ENCODE data around the gene CKMT2.

CKMT2 gene

GRCh38 chr5:81233080-81233634 lies at the start of gene CKMT2:
Gene CKMT2, plus strand, starts transcription at chr5:81233322. Its CDS starts 17,811 bp downstream, at chr5:81251133.
- Mint-ChIP-seq H3K27me3 (peaks cover 13% of the 10 kb centered on the region), H3K9me3 (no peaks in the 10 kb centered on the region), H3K36me3 (ENCODE audit: low read depth) (no peaks in the 10 kb centered on the region), H3K27ac (no peak within 1 kb of the TSS), H3K4me1 (ENCODE audit: low read depth) (peaks cover 6% of the 10 kb centered on the region), H3K4me3 (no peak within 1 kb of the TSS)
- intact Hi-C loops (cut with micrococcal nuclease) = no loop called here

GRCh38 chr5:81183811-81184748 lies 49.0 kb upstream of the CKMT2 start:
- Mint-ChIP-seq H3K9me3 (no peaks in the 10 kb centered on the region), H3K27me3 (no peaks in the 10 kb centered on the region), H3K4me1 (ENCODE audit: low read depth) (no peaks in the 10 kb centered on the region), H3K36me3 (ENCODE audit: low read depth) (no peaks in the 10 kb centered on the region), H3K27ac (no peak overlapping the region), H3K4me3 (no peak overlapping the region)
- intact Hi-C loops (cut with micrococcal nuclease) = no loop called here

- H3K36me3 Mint-ChIP-seq (ENCODE audit: low read depth) = no peaks in the 10 kb centered on the region
- H3K27ac Mint-ChIP-seq = no peak overlapping the region
- no peaks in the 10 kb centered on the region for H3K27me3 Mint-ChIP-seq
- intact Hi-C loops (cut with micrococcal nuclease) = no loop called here
- H3K4me1 Mint-ChIP-seq (ENCODE audit: low read depth) = no peaks in the 10 kb centered on the region
- H3K4me3 Mint-ChIP-seq = no peak overlapping the region
- no peaks in the 10 kb centered on the region for H3K9me3 Mint-ChIP-seq
These were observed 48.4 kb upstream of the CKMT2 start for GRCh38 chr5:81184749-81185110.

- no peaks in the 10 kb centered on the region for H3K36me3 Mint-ChIP-seq (ENCODE audit: low read depth)
- H3K4me1 Mint-ChIP-seq (ENCODE audit: low read depth) = no peaks in the 10 kb centered on the region
These were observed 45.2 kb upstream of the CKMT2 start for GRCh38 chr5:81187885-81188284.

GRCh38 chr5:81188962-81189361 lies 44.2 kb upstream of the CKMT2 start:
- peaks cover 7% of the 10 kb centered on the region for H3K27me3 Mint-ChIP-seq
- H3K4me3 Mint-ChIP-seq = no peak overlapping the region
- H3K36me3 Mint-ChIP-seq (ENCODE audit: low read depth) = no peaks in the 10 kb centered on the region
- H3K9me3 Mint-ChIP-seq = no peaks in the 10 kb centered on the region
- H3K27ac Mint-ChIP-seq = no peak overlapping the region
- intact Hi-C loops (cut with micrococcal nuclease) = no loop called here
- H3K4me1 Mint-ChIP-seq (ENCODE audit: low read depth) = no peaks in the 10 kb centered on the region

More at GRCh38 chr5:81187885-81188284, 45.2 kb upstream of the CKMT2 start:
- Mint-ChIP-seq H3K4me3 (no peak overlapping the region), H3K27me3 (peaks cover 3% of the 10 kb centered on the region), H3K9me3 (no peaks in the 10 kb centered on the region), H3K27ac (no peak overlapping the region)
- intact Hi-C loops (cut with micrococcal nuclease) = no loop called here

GRCh38 chr5:81189875-81190498 lies 43.1 kb upstream of the CKMT2 start:
- intact Hi-C loops (cut with micrococcal nuclease) = no loop called here
- peaks cover 15% of the 10 kb centered on the region for H3K27me3 Mint-ChIP-seq
- H3K4me1 Mint-ChIP-seq (ENCODE audit: low read depth) = peaks cover 4% of the 10 kb centered on the region
- H3K9me3 Mint-ChIP-seq = no peaks in the 10 kb centered on the region
- H3K4me3 Mint-ChIP-seq = no peak overlapping the region
- no peak overlapping the region for H3K27ac Mint-ChIP-seq
- no peaks in the 10 kb centered on the region for H3K36me3 Mint-ChIP-seq (ENCODE audit: low read depth)

- H3K27me3 Mint-ChIP-seq = peaks cover 22% of the 10 kb centered on the region
- H3K4me1 Mint-ChIP-seq (ENCODE audit: low read depth) = peaks cover 6% of the 10 kb centered on the region
- H3K36me3 Mint-ChIP-seq (ENCODE audit: low read depth) = no peaks in the 10 kb centered on the region
- no peak overlapping the region for H3K27ac Mint-ChIP-seq
- no peak overlapping the region for H3K4me3 Mint-ChIP-seq
- H3K9me3 Mint-ChIP-seq = no peaks in the 10 kb centered on the region
- intact Hi-C loops (cut with micrococcal nuclease) = no loop called here
These were observed 41.3 kb upstream of the CKMT2 start for GRCh38 chr5:81191726-81192372.

GRCh38 chr5:81192373-81192750 lies 40.8 kb upstream of the CKMT2 start:
- intact Hi-C loops (cut with micrococcal nuclease) = no loop called here
- Mint-ChIP-seq H3K27me3 (peaks cover 22% of the 10 kb centered on the region), H3K4me1 (ENCODE audit: low read depth) (peaks cover 6% of the 10 kb centered on the region), H3K36me3 (ENCODE audit: low read depth) (no peaks in the 10 kb centered on the region), H3K4me3 (no peak overlapping the region), H3K27ac (no peak overlapping the region), H3K9me3 (no peaks in the 10 kb centered on the region)

GRCh38 chr5:81194633-81195334 lies 38.3 kb upstream of the CKMT2 start:
- peaks cover 22% of the 10 kb centered on the region for H3K27me3 Mint-ChIP-seq
- H3K4me1 Mint-ChIP-seq (ENCODE audit: low read depth) = peaks cover 6% of the 10 kb centered on the region
- no peaks in the 10 kb centered on the region for H3K9me3 Mint-ChIP-seq
- no peaks in the 10 kb centered on the region for H3K36me3 Mint-ChIP-seq (ENCODE audit: low read depth)
- H3K4me3 Mint-ChIP-seq = no peak overlapping the region
- intact Hi-C loops (cut with micrococcal nuclease) = loop anchor here (2.0 kb wide), 1 partner anchor 508 kb away; no protein-coding TSS in a partner anchor
- H3K27ac Mint-ChIP-seq = no peak overlapping the region

GRCh38 chr5:81195335-81195929 lies 37.7 kb upstream of the CKMT2 start:
- intact Hi-C loops (cut with micrococcal nuclease) = loop anchor here (2.0 kb wide), 1 partner anchor 509 kb away; no protein-coding TSS in a partner anchor

GRCh38 chr5:81202655-81203054 lies 30.5 kb upstream of the CKMT2 start:
- Mint-ChIP-seq H3K9me3 (no peaks in the 10 kb centered on the region), H3K27ac (no peak overlapping the region), H3K4me3 (no peak overlapping the region), H3K4me1 (ENCODE audit: low read depth) (no peaks in the 10 kb centered on the region), H3K36me3 (ENCODE audit: low read depth) (no peaks in the 10 kb centered on the region), H3K27me3 (no peaks in the 10 kb centered on the region)
- intact Hi-C loops (cut with micrococcal nuclease) = no loop called here

More at GRCh38 chr5:81195335-81195929, 37.7 kb upstream of the CKMT2 start:
- Mint-ChIP-seq H3K4me3 (no peak overlapping the region), H3K27me3 (peaks cover 22% of the 10 kb centered on the region), H3K9me3 (no peaks in the 10 kb centered on the region), H3K36me3 (ENCODE audit: low read depth) (no peaks in the 10 kb centered on the region), H3K4me1 (ENCODE audit: low read depth) (peaks cover 6% of the 10 kb centered on the region), H3K27ac (no peak overlapping the region)

- no peaks in the 10 kb centered on the region for H3K36me3 Mint-ChIP-seq (ENCODE audit: low read depth)
- intact Hi-C loops (cut with micrococcal nuclease) = no loop called here
- no peak overlapping the region for H3K27ac Mint-ChIP-seq
- no peaks in the 10 kb centered on the region for H3K4me1 Mint-ChIP-seq (ENCODE audit: low read depth)
- no peaks in the 10 kb centered on the region for H3K27me3 Mint-ChIP-seq
- H3K4me3 Mint-ChIP-seq = no peak overlapping the region
- no peaks in the 10 kb centered on the region for H3K9me3 Mint-ChIP-seq
These were observed 29.4 kb upstream of the CKMT2 start for GRCh38 chr5:81203729-81204128.

- no peak overlapping the region for H3K27ac Mint-ChIP-seq
- H3K9me3 Mint-ChIP-seq = no peaks in the 10 kb centered on the region
- no peak overlapping the region for H3K4me3 Mint-ChIP-seq
- no peaks in the 10 kb centered on the region for H3K27me3 Mint-ChIP-seq
- H3K4me1 Mint-ChIP-seq (ENCODE audit: low read depth) = no peaks in the 10 kb centered on the region
- no peaks in the 10 kb centered on the region for H3K36me3 Mint-ChIP-seq (ENCODE audit: low read depth)
- intact Hi-C loops (cut with micrococcal nuclease) = no loop called here
These were observed 28.9 kb upstream of the CKMT2 start for GRCh38 chr5:81204205-81204604.
